Stimulated activated CD4-positive, alpha-beta T cell treated with anti-CD3 and anti-CD28 coated beads, TNF-alpha, amount 100 ng/mL, for 1 hour (primary cell): ENCODE results near the gene SIGMAR1.

ENCODE experiments used
- DNase-seq, 3 donors: peaks; one replicate each; pipeline ENCODE4 v3.0.0-alpha.2; 2020; ENCODE audit warnings: low read depth in 3 of 3, low spot score in 1 of 3

The SIGMAR1 gene

GRCh38 chr9:34633166-34633565 lies 4.4 kb downstream of the SIGMAR1 start:
- no peak for DNase-seq

- DNase-seq: no peak
These were observed 7.0 kb downstream of the SIGMAR1 start for GRCh38 chr9:34630402-34631154.

- no peak for DNase-seq
These were observed 8.1 kb downstream of the SIGMAR1 start for GRCh38 chr9:34629491-34629808.

- DNase-seq: peak in 1 of 3 donors; percentile 41
These were observed 8.7 kb downstream of the SIGMAR1 start, which contains the start of gene ARID3C for GRCh38 chr9:34628656-34629490. ARID3C (minus strand) TSS chr9:34629066; CDS start chr9:34628014, 1,052 bp downstream.

GRCh38 chr9:34627716-34628655 lies 9.6 kb downstream of the SIGMAR1 start:
- no peak for DNase-seq

GRCh38 chr9:34625186-34625486 lies 12.5 kb downstream of the SIGMAR1 start:
- DNase-seq: no peak

GRCh38 chr9:34624475-34625185 lies 13.0 kb downstream of the SIGMAR1 start:
- DNase-seq: no peak

- no peak for DNase-seq
These were observed 14.0 kb downstream of the SIGMAR1 start for GRCh38 chr9:34623374-34624235.

GRCh38 chr9:34620061-34620994 lies 17.3 kb downstream of the SIGMAR1 start, which contains the start of gene DCTN3:
DCTN3 (minus strand) TSS chr9:34620495; CDS start chr9:34620464, 31 bp downstream.
- peak; percentile 69 to 78 (median 78) for DNase-seq

- DNase-seq: no peak
These were observed 22.5 kb downstream of the SIGMAR1 start for GRCh38 chr9:34615132-34615531.

- DNase-seq: peak in 2 of 3 donors; percentile 22 to 29
These were observed 24.7 kb downstream of the SIGMAR1 start for GRCh38 chr9:34612788-34613390.

GRCh38 chr9:34611811-34612787 lies 25.5 kb downstream of the SIGMAR1 start, which contains the start of gene RPP25L:
RPP25L (minus strand) TSS chr9:34612097; CDS start chr9:34611296, 801 bp downstream.
- DNase-seq: peak; percentile 51 to 84 (median 64)

GRCh38 chr9:34611251-34611810 lies 26.3 kb downstream of the SIGMAR1 start:
- DNase-seq: no peak

- DNase-seq: no peak
These were observed 27.0 kb downstream of the SIGMAR1 start for GRCh38 chr9:34610434-34611206.

- no peak for DNase-seq
These were observed 30.3 kb downstream of the SIGMAR1 start for GRCh38 chr9:34607331-34607730.

GRCh38 chr9:34606905-34607304 lies 30.7 kb downstream of the SIGMAR1 start:
- DNase-seq: no peak
